IPS-18c (cell line): ENCODE measurements around the gene PDLIM1.
"Not testable (repeated sequence)": the region's sequence is repeated elsewhere in the genome, so short reads cannot be mapped to it uniquely, and the experiment has no call there.

Experiments
- H3K4me3 ChIP-seq: 2 replicates; pipeline ENCODE4 v1.7.0; 2013; ENCODE audit warnings: low read depth, mild to moderate bottlenecking, low read length, moderate library complexity; ENCODE audit not compliant: insufficient read depth
- H3K9me3 ChIP-seq: one replicate; pipeline ENCODE4 v1.6.1; 2013; ENCODE audit warnings: mild to moderate bottlenecking, low read length, moderate library complexity; ENCODE audit not compliant: control insufficient read depth, insufficient read depth

Gene PDLIM1

GRCh38 chr10:95214793-95215192 is 76.0 kb downstream of the PDLIM1 start:
- Histone ChIP-seq H3K4me3 (no peak overlapping the region), H3K9me3 (no peaks in the 10 kb centered on the region)

- no peaks in the 10 kb centered on the region for H3K9me3 ChIP-seq
- no peak overlapping the region for H3K4me3 ChIP-seq
Observed at GRCh38 chr10:95214369-95214768, 76.4 kb downstream of the PDLIM1 start.

- Histone ChIP-seq H3K9me3 (no peaks in the 10 kb centered on the region), H3K4me3 (no peak overlapping the region)
Observed at GRCh38 chr10:95211606-95212279, 79.1 kb downstream of the PDLIM1 start.

- no peaks in the 10 kb centered on the region for H3K9me3 ChIP-seq
- H3K4me3 ChIP-seq: no peak overlapping the region
Observed at GRCh38 chr10:95209509-95210127, 81.2 kb downstream of the PDLIM1 start.

- H3K9me3 ChIP-seq: no peaks in the 10 kb centered on the region
- no peak overlapping the region for H3K4me3 ChIP-seq
Observed at GRCh38 chr10:95208702-95209391, 82.0 kb downstream of the PDLIM1 start.

GRCh38 chr10:95202865-95203264 is 87.9 kb downstream of the PDLIM1 start:
- not testable (repeated sequence) for H3K9me3 ChIP-seq, H3K4me3 ChIP-seq

- no peak overlapping the region for H3K4me3 ChIP-seq
- H3K9me3 ChIP-seq: no peaks in the 10 kb centered on the region
Observed at GRCh38 chr10:95201736-95202135, 89.1 kb downstream of the PDLIM1 start.

- Histone ChIP-seq H3K9me3 (no peaks in the 10 kb centered on the region), H3K4me3 (no peak overlapping the region)
Observed at GRCh38 chr10:95196046-95196445, 94.8 kb downstream of the PDLIM1 start.

GRCh38 chr10:95193944-95194343 is 96.9 kb downstream of the PDLIM1 start, which contains the start of gene ACSM6:
Gene ACSM6 (plus strand): TSS chr10:95194238. CDS start chr10:95194486, 248 bp downstream.
- Histone ChIP-seq H3K9me3 (no peaks in the 10 kb centered on the region), H3K4me3 (no peak within 1 kb of the TSS)

- no peaks in the 10 kb centered on the region for H3K9me3 ChIP-seq
Observed at GRCh38 chr10:95188593-95188992, 102.2 kb downstream of the PDLIM1 start.

GRCh38 chr10:95187617-95188016 is 103.2 kb downstream of the PDLIM1 start:
- Histone ChIP-seq H3K4me3 (no peak overlapping the region), H3K9me3 (no peaks in the 10 kb centered on the region)

More at GRCh38 chr10:95188593-95188992, 102.2 kb downstream of the PDLIM1 start:
- no peak overlapping the region for H3K4me3 ChIP-seq
